Measurements from ENCODE around the gene LIX1.

Gene LIX1

DNA sequence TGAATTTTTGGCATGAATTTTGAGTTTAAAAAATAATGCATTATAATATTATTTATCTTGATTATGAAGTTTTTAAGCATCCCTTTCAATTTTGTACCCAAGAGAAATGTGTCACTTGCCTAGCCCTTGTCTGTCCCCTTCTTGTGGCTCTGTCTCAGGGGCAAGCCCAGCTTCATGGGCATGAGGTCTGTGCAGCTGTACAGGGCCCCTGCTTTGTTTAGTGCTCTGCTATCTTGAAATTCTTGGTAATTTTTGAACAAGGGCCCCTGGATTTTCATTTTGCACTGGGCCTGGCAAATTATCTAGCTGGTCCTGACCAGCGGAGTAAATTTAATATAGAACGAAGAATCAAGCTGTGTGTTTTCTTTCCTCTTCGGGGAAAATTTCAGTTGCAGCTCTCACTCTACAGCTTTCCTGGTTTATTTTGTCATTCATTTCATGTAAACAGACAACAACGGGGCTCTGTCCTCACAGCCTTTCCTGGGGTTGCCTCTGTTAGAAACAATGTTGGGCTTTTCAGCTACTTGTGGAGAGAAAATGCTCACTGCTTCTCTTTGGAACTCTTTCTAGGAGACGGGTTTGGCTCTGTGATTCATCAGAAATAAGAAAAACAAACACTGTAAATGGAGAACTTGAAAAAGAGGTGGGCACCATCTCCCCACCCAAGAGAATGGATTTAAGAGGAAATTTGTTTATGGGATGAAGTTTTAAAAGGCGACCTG, 41.1 kb downstream of the LIX1 start:
- Histone ChIP-seq H3K4me3 (no peak overlapping the region), H3K27me3 (no peaks in the 10 kb centered on the region), H4K20me1 (no peaks in the 10 kb centered on the region), H3K4me2 (no peak overlapping the region), H3K36me3 (no peaks in the 10 kb centered on the region), H3K9ac (no peak overlapping the region), H3K9me3 (replicated peaks in 1 of 11) (no peaks in the 10 kb centered on the region), H3K27ac (no peak overlapping the region), H3K4me1 (peaks cover 0 to 4% (median 0%) of the 10 kb centered on the region in 10 experiments; a peak in 1 of 20 replicates)
- no peak for TF ChIP-seq Cebpa-rat (IDR thresholded peaks at IDR 0.05)

DNA sequence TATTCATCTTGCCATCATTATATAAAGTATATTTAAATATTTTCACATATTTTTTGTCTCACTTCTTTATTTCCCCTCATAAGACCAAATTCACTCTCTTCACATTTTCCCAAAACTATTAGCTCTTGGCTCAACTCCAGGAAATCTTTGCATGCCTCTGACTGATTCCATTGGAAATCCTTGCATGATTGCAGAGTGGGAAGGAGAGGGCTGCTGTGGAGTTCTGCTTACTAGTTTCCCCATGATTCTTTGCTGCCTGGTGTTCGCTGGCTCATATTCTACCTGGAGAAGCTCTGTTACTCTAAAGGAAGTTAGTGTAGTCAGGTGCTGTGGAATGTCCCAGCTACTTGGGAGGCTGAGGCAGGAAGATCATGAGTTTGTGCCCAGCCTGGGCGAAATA, 41.9 kb downstream of the LIX1 start:
- Histone ChIP-seq H3K4me2 (no peak overlapping the region), H3K4me3 (no peak overlapping the region), H3K27me3 (no peaks in the 10 kb centered on the region), H3K4me1 (peaks cover 0 to 4% (median 0%) of the 10 kb centered on the region in 10 experiments; a peak in 1 of 20 replicates), H4K20me1 (no peaks in the 10 kb centered on the region), H3K27ac (no peak overlapping the region), H3K9me3 (replicated peaks in 1 of 11) (no peaks in the 10 kb centered on the region), H3K9ac (no peak overlapping the region), H3K36me3 (no peaks in the 10 kb centered on the region)
- TF ChIP-seq Cebpa-rat (IDR thresholded peaks at IDR 0.05): no peak

DNA sequence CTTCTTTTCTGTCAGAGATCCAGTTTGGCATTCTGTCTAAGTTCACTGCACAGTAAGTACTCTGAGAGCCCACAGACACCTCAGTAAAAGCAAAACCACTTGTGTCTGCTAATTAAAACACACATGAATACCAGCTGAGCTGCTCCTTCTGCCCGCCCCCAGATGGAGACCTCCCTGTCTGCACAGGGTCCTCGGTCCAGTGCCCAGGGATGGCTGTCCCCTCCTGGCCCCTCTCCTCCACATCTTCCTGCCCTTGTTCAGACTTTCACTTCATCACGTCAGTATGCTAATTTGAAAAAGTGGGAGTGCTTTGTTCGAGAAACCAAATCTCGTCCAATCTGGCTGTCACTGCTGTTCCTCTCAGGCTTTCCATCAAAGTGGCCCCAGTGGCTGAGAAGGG, 43.5 kb downstream of the LIX1 start:
- H3K4me2 ChIP-seq: no peak overlapping the region
- H4K20me1 ChIP-seq: no peaks in the 10 kb centered on the region

DNA sequence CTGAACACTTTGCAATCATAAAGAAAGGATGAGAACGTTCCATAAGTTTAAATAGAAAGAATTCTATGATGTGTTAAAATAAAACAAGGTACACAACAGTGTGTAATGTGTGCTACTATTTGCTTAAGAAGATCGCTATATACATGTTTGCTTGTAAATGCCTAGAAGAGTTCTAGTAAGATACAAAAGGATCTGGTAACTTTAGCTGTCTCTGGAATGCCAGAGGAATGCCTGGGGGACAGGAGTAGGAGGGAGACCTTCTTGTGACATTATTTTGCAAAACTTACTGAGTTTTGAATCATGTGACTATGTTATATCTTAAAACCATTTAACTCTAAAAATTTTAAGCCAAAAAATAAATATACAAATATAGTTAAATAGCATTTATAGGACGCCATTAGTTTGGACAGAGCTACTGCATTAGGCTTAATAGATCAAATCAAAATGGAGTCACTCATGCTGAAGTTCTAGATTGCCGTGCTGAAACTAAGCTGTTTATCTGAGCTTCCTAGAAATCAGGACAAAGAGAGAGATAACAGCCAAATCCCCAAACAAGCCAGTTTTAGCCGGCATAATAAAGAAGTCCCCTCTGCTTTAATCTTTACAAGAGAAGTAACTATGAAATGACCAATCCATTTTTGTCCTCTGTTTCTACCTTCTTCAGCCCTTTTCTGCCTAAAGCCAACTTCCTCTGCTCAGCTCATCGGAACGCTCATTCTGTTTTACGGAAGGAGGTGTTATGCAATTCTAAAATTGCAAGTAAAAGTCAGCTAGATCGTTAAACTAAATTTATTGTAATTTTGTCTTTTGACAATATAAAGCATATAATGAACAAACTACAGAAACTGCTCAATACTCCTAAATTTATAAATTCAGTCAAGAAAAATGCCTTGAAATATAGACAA, 44.8 kb downstream of the LIX1 start:
- no peak for TF ChIP-seq Cebpa-rat (IDR thresholded peaks at IDR 0.05)

More for the DNA sequence above, 43.5 kb downstream of the LIX1 start:
- Histone ChIP-seq H3K27me3 (no peaks in the 10 kb centered on the region), H3K9ac (no peak overlapping the region), H3K27ac (no peak overlapping the region), H3K4me1 (peaks cover 0 to 4% (median 0%) of the 10 kb centered on the region in 10 experiments; a peak in 1 of 20 replicates), H3K36me3 (no peaks in the 10 kb centered on the region), H3K9me3 (replicated peaks in 1 of 11) (no peaks in the 10 kb centered on the region), H3K4me3 (no peak overlapping the region)
- no peak for TF ChIP-seq Cebpa-rat (IDR thresholded peaks at IDR 0.05)

DNA sequence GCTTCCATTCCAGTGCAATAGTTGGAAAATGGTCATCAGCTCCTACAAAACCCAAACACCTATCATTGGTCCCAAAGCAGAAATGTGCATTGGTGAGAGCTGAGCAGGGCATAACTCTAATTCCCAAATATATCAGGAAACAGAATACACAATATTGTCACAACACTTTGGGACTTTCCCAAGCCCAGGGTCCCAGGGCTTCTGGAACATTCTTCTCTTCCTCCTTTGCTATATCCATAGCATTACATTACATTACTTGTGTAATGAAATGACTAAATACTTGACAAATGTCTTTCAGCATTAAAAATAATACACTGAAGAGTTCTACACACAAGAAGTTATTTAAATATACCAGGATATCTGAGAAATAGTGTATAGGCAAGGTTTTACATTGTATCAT, 45.6 kb downstream of the LIX1 start:
- H3K27me3 ChIP-seq: no peaks in the 10 kb centered on the region
- H3K9ac ChIP-seq: no peak overlapping the region
- no peaks in the 10 kb centered on the region for H4K20me1 ChIP-seq
- H3K36me3 ChIP-seq: no peaks in the 10 kb centered on the region
- H3K27ac ChIP-seq: no peak overlapping the region
- H3K4me2 ChIP-seq: no peak overlapping the region
- peaks cover 0 to 4% (median 0%) of the 10 kb centered on the region in 10 experiments; a peak in 1 of 20 replicates for H3K4me1 ChIP-seq
- no peak overlapping the region for H3K4me3 ChIP-seq
- TF ChIP-seq Cebpa-rat (IDR thresholded peaks at IDR 0.05): no peak
- H3K9me3 ChIP-seq (replicated peaks in 1 of 11): no peaks in the 10 kb centered on the region

More for the DNA sequence above, 44.8 kb downstream of the LIX1 start:
- H3K4me3 ChIP-seq: no peak overlapping the region
- H3K9ac ChIP-seq: no peak overlapping the region
- H3K4me2 ChIP-seq: no peak overlapping the region
- no peaks in the 10 kb centered on the region for H3K36me3 ChIP-seq
- H3K4me1 ChIP-seq: peaks cover 0 to 4% (median 0%) of the 10 kb centered on the region in 10 experiments; a peak in 1 of 20 replicates
- H3K27ac ChIP-seq: no peak overlapping the region
- no peaks in the 10 kb centered on the region for H3K9me3 ChIP-seq (replicated peaks in 1 of 11)
- no peaks in the 10 kb centered on the region for H3K27me3 ChIP-seq
- no peaks in the 10 kb centered on the region for H4K20me1 ChIP-seq

DNA sequence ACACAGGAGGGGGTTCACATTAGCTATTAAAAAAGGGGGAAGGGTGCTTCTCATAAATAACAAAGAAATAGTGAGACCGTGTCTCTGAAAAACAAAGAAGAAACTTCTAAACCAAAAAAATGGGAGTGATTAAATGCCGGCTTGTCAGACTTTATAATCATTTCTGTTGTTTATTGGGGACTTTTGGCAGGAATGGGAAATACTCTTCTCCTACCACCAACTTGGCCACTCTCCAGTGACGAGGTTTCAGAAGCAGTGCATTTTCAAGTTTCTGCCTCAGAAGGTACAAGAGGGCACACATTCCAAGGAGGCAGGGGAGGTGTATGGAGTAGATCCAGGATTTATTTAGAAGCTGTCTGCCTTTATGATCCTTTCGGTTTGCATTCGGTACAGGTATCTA, 46.2 kb downstream of the LIX1 start:
- Histone ChIP-seq H3K36me3 (no peaks in the 10 kb centered on the region), H3K4me2 (no peak overlapping the region), H3K27ac (no peak overlapping the region), H3K4me3 (no peak overlapping the region), H3K9ac (no peak overlapping the region), H3K4me1 (peaks cover 0 to 4% (median 0%) of the 10 kb centered on the region in 10 experiments; a peak in 1 of 20 replicates), H4K20me1 (no peaks in the 10 kb centered on the region), H3K27me3 (no peaks in the 10 kb centered on the region), H3K9me3 (replicated peaks in 1 of 11) (no peaks in the 10 kb centered on the region)
- TF ChIP-seq Cebpa-rat (IDR thresholded peaks at IDR 0.05): no peak

DNA sequence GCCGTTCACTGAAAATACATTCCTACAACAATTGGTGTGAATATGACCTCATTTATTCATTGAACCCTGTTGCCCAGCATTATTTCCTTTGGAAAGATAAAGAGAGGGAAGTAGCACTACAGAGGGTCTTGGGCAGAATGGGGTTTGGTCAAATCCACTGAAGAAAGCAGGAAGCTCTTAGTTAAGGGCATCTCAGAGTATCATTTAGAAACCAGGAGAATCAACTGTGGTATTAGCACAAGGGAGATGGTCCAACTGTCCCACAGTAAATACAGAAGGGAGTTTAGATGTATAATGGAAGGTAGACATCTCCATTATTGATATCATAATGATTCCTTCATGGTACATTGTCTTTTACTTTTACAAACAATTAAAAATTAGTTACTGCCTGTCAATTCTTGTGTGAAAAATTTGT, 47.1 kb downstream of the LIX1 start:
- no peak overlapping the region for H3K9ac ChIP-seq
- no peak overlapping the region for H3K4me3 ChIP-seq
- H4K20me1 ChIP-seq: no peaks in the 10 kb centered on the region
- no peaks in the 10 kb centered on the region for H3K27me3 ChIP-seq
- H3K4me1 ChIP-seq: peaks cover 0 to 4% (median 0%) of the 10 kb centered on the region in 10 experiments; a peak in 1 of 20 replicates
- H3K4me2 ChIP-seq: no peak overlapping the region
- H3K27ac ChIP-seq: 0 out of 22 replicates have a peak overlapping the region, but pooled peaks of 1 of the 11 experiments have one; percentile 4
- H3K9me3 ChIP-seq (replicated peaks in 1 of 11): no peaks in the 10 kb centered on the region
- TF ChIP-seq Cebpa-rat (IDR thresholded peaks at IDR 0.05): no peak
- no peaks in the 10 kb centered on the region for H3K36me3 ChIP-seq

DNA sequence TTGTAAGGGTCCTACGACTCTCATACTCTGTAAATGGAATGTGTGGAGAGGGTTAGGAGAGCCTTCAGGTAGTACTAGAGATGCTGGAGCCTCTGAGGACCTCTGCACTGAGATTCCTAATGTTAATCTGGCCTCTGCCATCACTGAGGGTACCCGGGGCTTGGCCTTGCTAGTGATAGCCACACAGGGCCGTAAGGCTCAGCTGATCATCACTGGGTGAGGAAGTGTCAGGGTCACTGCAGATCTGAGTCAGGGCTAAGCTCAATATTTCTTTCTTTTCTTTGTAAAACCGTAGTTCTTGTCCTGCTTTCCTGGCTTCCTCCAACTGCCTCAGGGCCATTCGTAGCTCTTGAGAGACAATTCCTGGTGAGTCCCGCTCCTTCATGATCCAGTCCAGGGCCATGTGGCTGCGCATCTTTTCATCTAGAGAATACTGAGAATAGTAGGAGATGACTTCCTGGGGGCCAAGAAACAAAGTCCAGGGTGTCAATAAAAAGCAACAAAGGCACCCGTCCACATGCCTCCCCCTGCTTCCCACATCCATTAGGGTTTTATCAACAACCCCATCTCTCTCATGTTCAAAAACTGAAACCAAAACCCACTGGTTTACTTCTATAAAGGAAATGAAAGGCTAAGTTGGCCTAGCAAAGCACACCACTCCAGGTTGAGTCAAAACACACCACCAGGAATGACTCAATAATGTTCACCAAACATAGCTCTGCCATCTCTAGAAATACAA, 47.7 kb downstream of the LIX1 start:
- Histone ChIP-seq H3K9ac (no peak overlapping the region), H3K4me3 (no peak overlapping the region), H4K20me1 (no peaks in the 10 kb centered on the region), H3K27me3 (no peaks in the 10 kb centered on the region), H3K36me3 (no peaks in the 10 kb centered on the region), H3K4me1 (no peaks in the 10 kb centered on the region), H3K4me2 (no peak overlapping the region), H3K9me3 (replicated peaks in 1 of 11) (no peaks in the 10 kb centered on the region), H3K27ac (0 out of 22 replicates have a peak overlapping the region, but pooled peaks of 1 of the 11 experiments have one; percentile 4)
- no peak for TF ChIP-seq Cebpa-rat (IDR thresholded peaks at IDR 0.05)

DNA sequence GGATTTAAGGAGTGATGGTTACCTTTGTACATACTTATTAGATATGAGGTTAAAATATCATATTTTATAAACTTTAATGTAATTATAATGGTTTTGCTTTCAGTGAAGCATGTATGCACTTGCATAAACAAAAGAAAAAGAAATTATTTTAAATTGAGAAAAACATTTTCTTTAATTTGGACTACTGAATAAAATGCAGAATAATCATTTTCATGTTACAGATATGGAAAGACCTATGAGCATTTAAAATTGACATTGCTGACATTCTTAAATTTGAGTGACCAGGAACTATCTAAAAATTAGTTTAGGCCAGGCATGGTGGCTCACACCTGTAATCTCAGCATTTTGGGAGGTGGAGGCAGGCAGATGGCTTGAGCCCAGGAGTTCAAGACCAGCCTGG, 49.2 kb downstream of the LIX1 start:
- Histone ChIP-seq H3K27me3 (no peaks in the 10 kb centered on the region), H3K9ac (no peak overlapping the region), H3K4me1 (peaks cover 0 to 6% (median 0%) of the 10 kb centered on the region in 10 experiments; a peak in 2 of 20 replicates), H3K4me2 (no peak overlapping the region), H3K4me3 (no peak overlapping the region), H4K20me1 (no peaks in the 10 kb centered on the region), H3K36me3 (no peaks in the 10 kb centered on the region), H3K27ac (no peak overlapping the region), H3K9me3 (replicated peaks in 1 of 11) (no peaks in the 10 kb centered on the region)
- no peak for TF ChIP-seq Cebpa-rat (IDR thresholded peaks at IDR 0.05)
